ENCODE data around the gene ACAT2.
A peak's percentile ranks its signal among the peaks of the same experiment; 100 is the strongest.
"Not testable (repeated sequence)": the region's sequence is repeated elsewhere in the genome, so short reads cannot be mapped to it uniquely, and the experiment has no call there.

ACAT2 gene

GRCh38 chr6:159790956-159791598 lies 29.2 kb downstream of the ACAT2 start:
- Histone ChIP-seq H3K4me1 (ENCODE audit: control insufficient read depth, insufficient read depth, low read length, unreplicated experiment) (peaks cover 27% of the 10 kb centered on the region), H3K79me2 (ENCODE audit: control insufficient read depth, insufficient read depth, low read length, unreplicated experiment) (peaks cover 70% of the 10 kb centered on the region), H3K36me3 (ENCODE audit: insufficient read depth, low read length) (peaks cover 34% of the 10 kb centered on the region), H2AFZ (ENCODE audit: low read length, unreplicated experiment) (peak overlapping the region; percentile 94), H3K27me3 (ENCODE audit: insufficient read depth, low read length) (no peaks in the 10 kb centered on the region), H3K27ac (ENCODE audit: low read depth, low read length) (peak overlapping the region; percentile 77), H3K4me3 (ENCODE audit: low read depth, low read length) (peak overlapping the region; percentile 98)

GRCh38 chr6:159794976-159795375 lies 33.1 kb downstream of the ACAT2 start:
- not testable (repeated sequence) for H2AFZ ChIP-seq (ENCODE audit: low read length, unreplicated experiment); H3K4me3 ChIP-seq (ENCODE audit: low read depth, low read length); H3K27me3 ChIP-seq (ENCODE audit: insufficient read depth, low read length); H3K27ac ChIP-seq (ENCODE audit: low read depth, low read length)
- H3K4me1 ChIP-seq (ENCODE audit: control insufficient read depth, insufficient read depth, low read length, unreplicated experiment) = peaks cover 12% of the 10 kb centered on the region
- H3K36me3 ChIP-seq (ENCODE audit: insufficient read depth, low read length) = peaks cover 46% of the 10 kb centered on the region
- peaks cover 37% of the 10 kb centered on the region for H3K79me2 ChIP-seq (ENCODE audit: control insufficient read depth, insufficient read depth, low read length, unreplicated experiment)

- peaks cover 2% of the 10 kb centered on the region for H3K4me1 ChIP-seq (ENCODE audit: control insufficient read depth, insufficient read depth, low read length, unreplicated experiment)
- peaks cover 14% of the 10 kb centered on the region for H3K79me2 ChIP-seq (ENCODE audit: control insufficient read depth, insufficient read depth, low read length, unreplicated experiment)
- H3K4me3 ChIP-seq (ENCODE audit: low read depth, low read length) = no peak overlapping the region
- peaks cover 42% of the 10 kb centered on the region for H3K36me3 ChIP-seq (ENCODE audit: insufficient read depth, low read length)
- no peak overlapping the region for H2AFZ ChIP-seq (ENCODE audit: low read length, unreplicated experiment)
- H3K27me3 ChIP-seq (ENCODE audit: insufficient read depth, low read length) = no peaks in the 10 kb centered on the region
- no peak overlapping the region for H3K27ac ChIP-seq (ENCODE audit: low read depth, low read length)
These were observed 35.7 kb downstream of the ACAT2 start for GRCh38 chr6:159797554-159797953.

- Histone ChIP-seq H3K36me3 (ENCODE audit: insufficient read depth, low read length) (peaks cover 29% of the 10 kb centered on the region), H3K79me2 (ENCODE audit: control insufficient read depth, insufficient read depth, low read length, unreplicated experiment) (no peaks in the 10 kb centered on the region), H3K4me3 (ENCODE audit: low read depth, low read length) (no peak within 1 kb of the TSS), H3K4me1 (ENCODE audit: control insufficient read depth, insufficient read depth, low read length, unreplicated experiment) (no peaks in the 10 kb centered on the region), H3K27ac (ENCODE audit: low read depth, low read length) (no peak within 1 kb of the TSS), H2AFZ (ENCODE audit: low read length, unreplicated experiment) (no peak within 1 kb of the TSS), H3K27me3 (ENCODE audit: insufficient read depth, low read length) (no peaks in the 10 kb centered on the region)
These were observed 38.5 kb downstream of the ACAT2 start, which contains the start of gene PNLDC1 for GRCh38 chr6:159800141-159800865. Gene PNLDC1, plus strand, starts transcription at chr6:159800276. Its CDS starts 32 bp downstream, at chr6:159800308.

GRCh38 chr6:159801935-159802334 lies 40.1 kb downstream of the ACAT2 start:
- Histone ChIP-seq H3K36me3 (ENCODE audit: insufficient read depth, low read length) (peaks cover 26% of the 10 kb centered on the region), H2AFZ (ENCODE audit: low read length, unreplicated experiment) (no peak overlapping the region), H3K4me3 (ENCODE audit: low read depth, low read length) (no peak overlapping the region), H3K27me3 (ENCODE audit: insufficient read depth, low read length) (no peaks in the 10 kb centered on the region), H3K27ac (ENCODE audit: low read depth, low read length) (no peak overlapping the region), H3K79me2 (ENCODE audit: control insufficient read depth, insufficient read depth, low read length, unreplicated experiment) (no peaks in the 10 kb centered on the region), H3K4me1 (ENCODE audit: control insufficient read depth, insufficient read depth, low read length, unreplicated experiment) (no peaks in the 10 kb centered on the region)

- Histone ChIP-seq H2AFZ (ENCODE audit: low read length, unreplicated experiment) (no peak overlapping the region), H3K4me1 (ENCODE audit: control insufficient read depth, insufficient read depth, low read length, unreplicated experiment) (no peaks in the 10 kb centered on the region), H3K27me3 (ENCODE audit: insufficient read depth, low read length) (no peaks in the 10 kb centered on the region), H3K79me2 (ENCODE audit: control insufficient read depth, insufficient read depth, low read length, unreplicated experiment) (no peaks in the 10 kb centered on the region), H3K4me3 (ENCODE audit: low read depth, low read length) (no peak overlapping the region), H3K36me3 (ENCODE audit: insufficient read depth, low read length) (0 out of 2 replicates have a peak, but pooled peaks cover under 1% of the 10 kb centered on the region), H3K27ac (ENCODE audit: low read depth, low read length) (no peak overlapping the region)
These were observed 42.7 kb downstream of the ACAT2 start for GRCh38 chr6:159804504-159804903.

- no peaks in the 10 kb centered on the region for H3K79me2 ChIP-seq (ENCODE audit: control insufficient read depth, insufficient read depth, low read length, unreplicated experiment)
- H2AFZ ChIP-seq (ENCODE audit: low read length, unreplicated experiment) = no peak overlapping the region
- H3K27me3 ChIP-seq (ENCODE audit: insufficient read depth, low read length) = no peaks in the 10 kb centered on the region
- H3K4me3 ChIP-seq (ENCODE audit: low read depth, low read length) = no peak overlapping the region
- H3K36me3 ChIP-seq (ENCODE audit: insufficient read depth, low read length) = no peaks in the 10 kb centered on the region
- H3K27ac ChIP-seq (ENCODE audit: low read depth, low read length) = no peak overlapping the region
- no peaks in the 10 kb centered on the region for H3K4me1 ChIP-seq (ENCODE audit: control insufficient read depth, insufficient read depth, low read length, unreplicated experiment)
These were observed 43.7 kb downstream of the ACAT2 start for GRCh38 chr6:159805440-159806020.

GRCh38 chr6:159806021-159806458 lies 44.2 kb downstream of the ACAT2 start:
- no peaks in the 10 kb centered on the region for H3K27me3 ChIP-seq (ENCODE audit: insufficient read depth, low read length)
- H2AFZ ChIP-seq (ENCODE audit: low read length, unreplicated experiment) = no peak overlapping the region
- H3K27ac ChIP-seq (ENCODE audit: low read depth, low read length) = no peak overlapping the region
- H3K4me1 ChIP-seq (ENCODE audit: control insufficient read depth, insufficient read depth, low read length, unreplicated experiment) = no peaks in the 10 kb centered on the region
- H3K79me2 ChIP-seq (ENCODE audit: control insufficient read depth, insufficient read depth, low read length, unreplicated experiment) = no peaks in the 10 kb centered on the region
- no peaks in the 10 kb centered on the region for H3K36me3 ChIP-seq (ENCODE audit: insufficient read depth, low read length)
- H3K4me3 ChIP-seq (ENCODE audit: low read depth, low read length) = no peak overlapping the region

- Histone ChIP-seq H3K4me3 (ENCODE audit: low read depth, low read length) (no peak overlapping the region), H3K27ac (ENCODE audit: low read depth, low read length) (no peak overlapping the region), H2AFZ (ENCODE audit: low read length, unreplicated experiment) (no peak overlapping the region), H3K4me1 (ENCODE audit: control insufficient read depth, insufficient read depth, low read length, unreplicated experiment) (no peaks in the 10 kb centered on the region), H3K36me3 (ENCODE audit: insufficient read depth, low read length) (no peaks in the 10 kb centered on the region), H3K27me3 (ENCODE audit: insufficient read depth, low read length) (no peaks in the 10 kb centered on the region), H3K79me2 (ENCODE audit: control insufficient read depth, insufficient read depth, low read length, unreplicated experiment) (no peaks in the 10 kb centered on the region)
These were observed 45.5 kb downstream of the ACAT2 start for GRCh38 chr6:159807150-159807858.

GRCh38 chr6:159808647-159809046 lies 46.8 kb downstream of the ACAT2 start:
- Histone ChIP-seq H3K27ac (ENCODE audit: low read depth, low read length) (no peak overlapping the region), H3K36me3 (ENCODE audit: insufficient read depth, low read length) (no peaks in the 10 kb centered on the region), H3K4me1 (ENCODE audit: control insufficient read depth, insufficient read depth, low read length, unreplicated experiment) (no peaks in the 10 kb centered on the region), H3K27me3 (ENCODE audit: insufficient read depth, low read length) (no peaks in the 10 kb centered on the region), H3K4me3 (ENCODE audit: low read depth, low read length) (no peak overlapping the region), H2AFZ (ENCODE audit: low read length, unreplicated experiment) (no peak overlapping the region), H3K79me2 (ENCODE audit: control insufficient read depth, insufficient read depth, low read length, unreplicated experiment) (no peaks in the 10 kb centered on the region)
